Trophoblast cell (in vitro differentiated cells and primary cell): ENCODE results near the gene IPMK.

Experiments
- DNase-seq, 2 donors: peaks; one replicate each; pipeline ENCODE4 v3.0.0-alpha.2; 2016
- H2AFZ ChIP-seq: 2 replicates; pipeline ENCODE4 v1.6.1; 2013; ENCODE audit warnings: low read length, moderate library complexity, mild to moderate bottlenecking; ENCODE audit not compliant: insufficient read depth, poor library complexity
- H2AK5ac ChIP-seq: 2 replicates; pipeline ENCODE4 v1.6.1; 2013; ENCODE audit warnings: mild to moderate bottlenecking, low read length
- H2BK120ac ChIP-seq: 2 replicates; pipeline ENCODE4 v1.6.1; 2013; ENCODE audit warnings: low read length, mild to moderate bottlenecking, moderate library complexity; ENCODE audit not compliant: insufficient read depth, poor library complexity
- H2BK12ac ChIP-seq: 2 replicates; pipeline ENCODE4 v1.6.1; 2013; ENCODE audit warnings: mild to moderate bottlenecking, low read length, moderate library complexity
- H2BK5ac ChIP-seq: 2 replicates; pipeline ENCODE4 v1.6.1; 2013; ENCODE audit warnings: low read length, low read depth, moderate library complexity, mild to moderate bottlenecking; ENCODE audit not compliant: poor library complexity
- H3K14ac ChIP-seq: 2 replicates; pipeline ENCODE4 v1.6.1; 2013; ENCODE audit warnings: mild to moderate bottlenecking, low read length
- H3K18ac ChIP-seq: 2 replicates; pipeline ENCODE4 v1.6.1; 2013; ENCODE audit warnings: mild to moderate bottlenecking, low read length
- H3K23ac ChIP-seq: 2 replicates; pipeline ENCODE4 v1.6.1; 2013; ENCODE audit warnings: low read length
- H3K27ac ChIP-seq: 2 replicates; pipeline ENCODE4 v1.5.1; 2013; ENCODE audit warnings: low read depth, mild to moderate bottlenecking, inconsistent platforms, low read length, moderate library complexity
- H3K27me3 ChIP-seq: 2 replicates; pipeline ENCODE4 v1.6.1; 2013; ENCODE audit warnings: inconsistent platforms, mild to moderate bottlenecking, low read length, moderate library complexity; ENCODE audit not compliant: insufficient read depth
- H3K36me3 ChIP-seq, 2 experiments: 1 replicate in 1 of 2; 2 replicates in 1 of 2; pipeline ENCODE4 v1.6.1; 2013; ENCODE audit warnings: low read length in 2 of 2, mild to moderate bottlenecking in 2 of 2, moderate library complexity in 1 of 2; ENCODE audit not compliant: insufficient read depth in 2 of 2, control insufficient read depth in 1 of 2
- H3K4ac ChIP-seq: 2 replicates; pipeline ENCODE4 v1.6.1; 2013; ENCODE audit warnings: low read depth, mild to moderate bottlenecking, low read length, moderate library complexity
- H3K4me1 ChIP-seq, 2 experiments: 1 replicate in 1 of 2; 2 replicates in 1 of 2; pipeline ENCODE4 v1.6.1; 2013; ENCODE audit warnings: low read length in 2 of 2, mild to moderate bottlenecking in 2 of 2, moderate library complexity in 1 of 2; ENCODE audit not compliant: insufficient read depth in 2 of 2, control insufficient read depth in 1 of 2
- H3K4me2 ChIP-seq: 2 replicates; pipeline ENCODE4 v1.6.1; 2013; ENCODE audit warnings: inconsistent platforms, mild to moderate bottlenecking, low read length, moderate library complexity
- H3K4me3 ChIP-seq: 2 replicates; pipeline ENCODE4 v1.5.1; 2013; ENCODE audit warnings: mild to moderate bottlenecking, low read depth, low read length, inconsistent platforms
- H3K79me1 ChIP-seq: one replicate; pipeline ENCODE4 v1.6.1; 2013; ENCODE audit warnings: low read length
- H3K79me2 ChIP-seq: 2 replicates; pipeline ENCODE4 v1.6.1; 2013; ENCODE audit warnings: low read length, mild to moderate bottlenecking; ENCODE audit not compliant: control insufficient read depth, insufficient read depth, poor library complexity
- H3K9ac ChIP-seq: 2 replicates; pipeline ENCODE4 v1.6.1; 2013; ENCODE audit warnings: mild to moderate bottlenecking, low read length
- H3K9me3 ChIP-seq: 2 replicates; pipeline ENCODE4 v1.6.1; 2013; ENCODE audit warnings: low read depth, mild to moderate bottlenecking, control low read depth, inconsistent platforms, low read length; ENCODE audit not compliant: insufficient read depth
- H4K12ac ChIP-seq: 2 replicates; pipeline ENCODE4 v1.6.1; 2013; ENCODE audit warnings: low read depth, mild to moderate bottlenecking, low read length, moderate library complexity
- H4K8ac ChIP-seq: 2 replicates; pipeline ENCODE4 v1.6.1; 2013; ENCODE audit warnings: low read depth, mild to moderate bottlenecking, low read length, moderate library complexity
- H4K91ac ChIP-seq: one replicate; pipeline ENCODE4 v1.6.1; 2013; ENCODE audit warnings: low read depth, mild to moderate bottlenecking, low read length, moderate library complexity
- WGBS: extraction: QIAGEN DNeasy Blood & Tissue Kit; methylation state at CpG from one replicate; pipeline ENCODE4 v1.1.7; 2013; ENCODE audit warnings: missing lambda C conversion rate; ENCODE audit not compliant: insufficient read length, insufficient coverage; ENCODE audit errors: extremely low coverage; 5-methylcytosine and 5-hydroxymethylcytosine counted together

Gene IPMK

GRCh38 chr10:58268454-58268945 is 806 bp upstream of the IPMK start:
- Histone ChIP-seq H3K4me1 (no peaks in the 10 kb centered on the region), H2AK5ac (no peak overlapping the region), H3K4me2 (peak overlapping the region; percentile 99), H3K14ac (no peak overlapping the region), H3K79me2 (peaks cover 9% of the 10 kb centered on the region), H3K79me1 (peaks cover 13% of the 10 kb centered on the region), H3K27ac (no peak overlapping the region), H3K9ac (no peak overlapping the region), H4K91ac (no peak overlapping the region), H3K18ac (no peak overlapping the region), H4K8ac (no peak overlapping the region), H2BK12ac (no peak overlapping the region), H2BK120ac (no peak overlapping the region), H2BK5ac (no peak overlapping the region), H3K4me3 (peak overlapping the region; percentile 63), H3K27me3 (no peaks in the 10 kb centered on the region), H4K12ac (no peak overlapping the region), H3K9me3 (no peaks in the 10 kb centered on the region), H3K23ac (no peak overlapping the region), H3K4ac (no peak overlapping the region), H3K36me3 (no peaks in the 10 kb centered on the region), H2AFZ (no peak overlapping the region)
- no CpG with 5 or more reads among the region's 13 CpGs for WGBS
- DNase-seq: no peak

DNA sequence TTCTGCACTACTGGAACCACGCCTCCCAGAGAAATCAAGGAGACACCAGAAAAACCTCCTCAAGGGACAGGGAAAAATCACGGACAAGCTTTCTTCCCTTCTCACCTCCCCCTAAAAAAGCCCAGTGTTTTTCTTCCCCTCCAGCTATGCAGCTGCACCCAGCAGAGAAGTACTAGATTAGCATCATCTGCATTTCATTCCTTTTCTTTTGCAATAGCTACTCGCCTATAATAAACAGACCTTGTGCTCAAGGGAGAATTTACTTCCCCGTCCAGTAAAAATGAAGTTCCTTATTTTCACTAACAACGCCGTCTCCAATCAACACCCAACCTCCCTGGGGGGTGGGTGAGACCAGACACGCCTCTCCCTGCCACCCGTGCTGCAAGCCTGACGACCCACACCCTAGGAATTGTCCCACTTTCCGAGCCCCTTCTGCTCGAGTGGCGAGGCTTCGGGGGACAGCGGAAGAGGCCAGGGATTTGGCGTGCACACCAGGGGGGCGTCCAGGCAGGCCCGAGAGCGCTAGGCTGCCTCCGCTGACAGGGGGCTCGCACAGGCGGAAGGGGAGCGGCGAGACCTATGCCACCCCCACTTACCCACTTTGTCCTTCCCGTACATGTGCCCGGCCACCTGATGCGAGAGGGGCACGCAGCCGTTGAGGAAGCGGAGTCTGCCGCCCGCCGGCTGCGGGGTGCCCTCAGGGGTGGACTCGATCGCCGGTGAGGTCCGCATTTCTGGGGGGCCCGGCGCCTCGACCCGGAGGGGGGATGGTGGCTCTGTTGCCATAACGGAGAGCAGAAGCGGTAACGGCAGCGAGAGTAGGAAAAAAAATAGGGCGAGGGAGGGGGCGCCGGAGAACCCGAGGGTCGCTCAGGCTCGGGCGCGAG is 625 bp downstream of the IPMK start:
- Histone ChIP-seq H2BK5ac (peak overlapping the region; percentile 68), H2AFZ (peak overlapping the region; percentile 91), H3K9me3 (no peaks in the 10 kb centered on the region), H4K12ac (peak overlapping the region; percentile 71), H2BK12ac (peak overlapping the region; percentile 2), H3K18ac (peak overlapping the region; percentile 19), H3K79me2 (peaks cover 14% of the 10 kb centered on the region), H3K27me3 (no peaks in the 10 kb centered on the region), H3K4me1 (no peaks in the 10 kb centered on the region), H3K9ac (peak overlapping the region; percentile 75), H3K27ac (peak overlapping the region; percentile 61), H3K23ac (no peak overlapping the region), H4K8ac (peak overlapping the region; percentile 85), H3K79me1 (peaks cover 13% of the 10 kb centered on the region), H3K4me3 (peak overlapping the region; percentile 91), H3K4me2 (peak overlapping the region; percentile 74), H3K14ac (peak overlapping the region; percentile 87), H2BK120ac (peak overlapping the region; percentile 71), H3K36me3 (no peaks in the 10 kb centered on the region), H2AK5ac (peak overlapping the region; percentile 91), H3K4ac (peak overlapping the region; percentile 85), H4K91ac (peak overlapping the region; percentile 72)
- WGBS: no CpG with 5 or more reads among the region's 53 CpGs
- DNase-seq: peak; percentile 85 to 96

DNA sequence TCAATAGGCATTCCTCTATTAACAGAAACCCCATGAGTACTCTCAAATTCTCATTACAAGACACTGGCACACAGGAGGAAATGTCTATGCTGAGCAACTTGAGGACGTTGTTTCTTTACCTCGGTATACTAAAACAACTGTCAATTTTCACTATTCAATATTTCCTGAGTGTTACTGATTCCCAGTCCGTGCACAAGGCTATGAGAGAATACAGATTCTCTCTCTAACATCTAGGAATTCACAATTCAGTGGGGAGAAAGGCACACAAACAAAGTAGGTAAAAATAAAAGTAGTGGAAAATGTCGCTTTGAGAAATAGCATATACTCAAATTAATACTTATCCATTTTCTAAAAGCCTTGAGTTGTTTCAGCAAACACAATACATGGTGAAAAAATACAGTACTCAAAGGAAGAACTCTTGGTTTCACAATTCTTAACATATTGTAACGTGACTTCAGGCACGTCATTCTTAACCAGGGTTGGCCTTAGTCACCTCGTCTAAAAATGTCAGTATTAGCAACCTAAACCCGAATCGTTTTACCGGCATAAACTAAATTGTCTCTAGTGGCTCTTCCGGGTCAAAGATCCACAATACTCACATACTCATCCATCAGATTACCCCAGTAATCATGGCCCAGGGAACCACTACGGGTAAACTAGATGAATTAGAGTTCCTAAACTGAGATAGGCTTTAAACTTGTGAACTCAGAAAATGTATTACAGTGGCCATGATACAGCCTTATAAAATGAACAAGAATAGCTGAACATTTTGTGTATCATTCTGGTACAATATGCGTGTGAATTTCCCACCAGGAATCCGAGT is 1.5 kb downstream of the IPMK start:
- Histone ChIP-seq H2AFZ (no peak overlapping the region), H3K27me3 (no peaks in the 10 kb centered on the region), H2AK5ac (no peak overlapping the region), H2BK120ac (no peak overlapping the region), H3K14ac (no peak overlapping the region), H4K91ac (no peak overlapping the region), H3K4me1 (no peaks in the 10 kb centered on the region), H3K79me2 (peaks cover 14% of the 10 kb centered on the region), H3K23ac (no peak overlapping the region), H4K12ac (no peak overlapping the region), H3K4me2 (peak overlapping the region; percentile 74), H2BK12ac (no peak overlapping the region), H3K4ac (no peak overlapping the region), H4K8ac (no peak overlapping the region), H3K9ac (no peak overlapping the region), H2BK5ac (no peak overlapping the region), H3K9me3 (no peaks in the 10 kb centered on the region), H3K18ac (no peak overlapping the region), H3K4me3 (peak overlapping the region; percentile 47), H3K36me3 (no peaks in the 10 kb centered on the region), H3K79me1 (peaks cover 13% of the 10 kb centered on the region), H3K27ac (no peak overlapping the region)
- peak; percentile 64 to 92 for DNase-seq
- WGBS: no CpG with 5 or more reads among the region's 14 CpGs

DNA sequence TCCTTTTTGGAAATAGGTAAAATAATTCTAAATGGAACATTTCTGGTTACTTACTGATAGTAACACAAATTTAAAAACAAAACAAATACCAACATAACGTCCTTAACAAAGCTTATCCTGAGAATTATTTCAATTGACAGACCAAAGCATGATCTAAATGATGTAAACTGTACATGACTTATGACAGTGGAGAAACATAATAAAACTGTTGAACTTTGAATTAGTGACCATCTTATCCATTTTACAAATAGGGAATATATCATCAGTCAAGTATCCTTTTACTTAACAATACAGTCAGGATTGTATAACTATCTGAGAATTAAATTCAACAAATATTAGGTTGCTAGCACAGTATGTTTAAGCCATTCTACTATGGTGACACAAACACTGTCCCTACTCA is 2.4 kb downstream of the IPMK start:
- H3K9me3 ChIP-seq: no peaks in the 10 kb centered on the region
- no peak for DNase-seq
- peaks cover 14% of the 10 kb centered on the region for H3K79me2 ChIP-seq
- no peak overlapping the region for H3K9ac ChIP-seq
- no CpG with 5 or more reads among the region's 1 CpG for WGBS
- no peak overlapping the region for H3K4me2 ChIP-seq
- peaks cover 13% of the 10 kb centered on the region for H3K79me1 ChIP-seq
- H3K23ac ChIP-seq: no peak overlapping the region
- H4K12ac ChIP-seq: no peak overlapping the region
- H2AFZ ChIP-seq: no peak overlapping the region
- H3K4me1 ChIP-seq: no peaks in the 10 kb centered on the region
- H4K91ac ChIP-seq: no peak overlapping the region
- H3K4ac ChIP-seq: no peak overlapping the region
- no peaks in the 10 kb centered on the region for H3K36me3 ChIP-seq
- H3K14ac ChIP-seq: no peak overlapping the region
- no peak overlapping the region for H2BK12ac ChIP-seq
- no peak overlapping the region for H4K8ac ChIP-seq
- no peak overlapping the region for H2BK5ac ChIP-seq
- no peak overlapping the region for H3K27ac ChIP-seq
- H2AK5ac ChIP-seq: no peak overlapping the region
- no peaks in the 10 kb centered on the region for H3K27me3 ChIP-seq
- no peak overlapping the region for H3K18ac ChIP-seq
- H2BK120ac ChIP-seq: no peak overlapping the region
- no peak overlapping the region for H3K4me3 ChIP-seq
